Measurements from ENCODE around the gene CTXND1. TPM values are rescaled to one million over a fixed set of nuclear protein-coding genes. Genes with fewer than 3 reads are reported as not detected.

CTXND1 gene
- total RNA-seq, 4 donors from 2014 or later, result 0.14 to 0.64 TPM; not detected in 2

DNA sequence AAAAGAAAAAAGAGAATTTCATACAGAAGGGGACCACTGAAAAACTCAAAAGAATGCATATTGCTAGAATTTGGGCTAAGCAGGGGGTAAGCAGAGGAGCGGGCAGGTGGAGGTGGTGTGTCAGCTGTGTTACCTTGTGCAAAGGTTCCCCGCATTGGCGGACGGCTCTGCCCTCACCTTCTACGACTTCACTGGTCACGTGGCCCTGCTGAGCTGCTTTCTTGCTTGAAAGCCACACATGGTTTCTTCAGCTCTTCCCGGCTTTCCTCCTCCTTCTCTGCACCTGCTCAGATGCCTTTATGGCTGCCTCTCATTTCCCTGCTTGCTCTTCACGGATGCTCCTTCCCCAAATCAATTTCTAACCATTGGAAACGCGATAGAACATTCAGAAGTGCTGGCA lies 68.7 kb downstream of the CTXND1 start:
- no peaks in the 10 kb centered on the region for H3K9me3 ChIP-seq
- H3K27me3 ChIP-seq, result no peaks in the 10 kb centered on the region
- in situ Hi-C loops (cut with MboI; ENCODE audit: low pct_ligation_motif_present in 1 of 4, low pct_unique_long_range_greater_than_20kb in 1 of 4, low sequenced_read_pairs in 3 of 4) (no loop called here), intact Hi-C loops (cut with DNase I; ENCODE audit: low total_unique reads) (no loop called here)
- DNase-seq, result no peak
- no peaks in the 10 kb centered on the region for H3K4me1 ChIP-seq
- TF ChIP-seq POLR2A (IDR thresholded peaks at IDR 0.05) (no peak), EP300 (IDR thresholded peaks at IDR 0.05; ENCODE audit: low read depth) (no peak), POLR2AphosphoS5 (IDR thresholded peaks at IDR 0.05) (no peak)
- TF ChIP-seq, protein P1, sequence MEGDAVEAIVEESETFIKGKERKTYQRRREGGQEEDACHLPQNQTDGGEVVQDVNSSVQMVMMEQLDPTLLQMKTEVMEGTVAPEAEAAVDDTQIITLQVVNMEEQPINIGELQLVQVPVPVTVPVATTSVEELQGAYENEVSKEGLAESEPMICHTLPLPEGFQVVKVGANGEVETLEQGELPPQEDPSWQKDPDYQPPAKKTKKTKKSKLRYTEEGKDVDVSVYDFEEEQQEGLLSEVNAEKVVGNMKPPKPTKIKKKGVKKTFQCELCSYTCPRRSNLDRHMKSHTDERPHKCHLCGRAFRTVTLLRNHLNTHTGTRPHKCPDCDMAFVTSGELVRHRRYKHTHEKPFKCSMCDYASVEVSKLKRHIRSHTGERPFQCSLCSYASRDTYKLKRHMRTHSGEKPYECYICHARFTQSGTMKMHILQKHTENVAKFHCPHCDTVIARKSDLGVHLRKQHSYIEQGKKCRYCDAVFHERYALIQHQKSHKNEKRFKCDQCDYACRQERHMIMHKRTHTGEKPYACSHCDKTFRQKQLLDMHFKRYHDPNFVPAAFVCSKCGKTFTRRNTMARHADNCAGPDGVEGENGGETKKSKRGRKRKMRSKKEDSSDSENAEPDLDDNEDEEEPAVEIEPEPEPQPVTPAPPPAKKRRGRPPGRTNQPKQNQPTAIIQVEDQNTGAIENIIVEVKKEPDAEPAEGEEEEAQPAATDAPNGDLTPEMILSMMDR (IDR thresholded peaks at IDR 0.05), result no peak
- H3K27ac ChIP-seq, result no peak overlapping the region
- H3K4me3 ChIP-seq, result no peak overlapping the region
- 88 to 90% methylated on average over 8 to 10 of the region's 10 CpGs for WGBS, 2 donors (ENCODE audit: low coverage in 1 of 2)
- H3K36me3 ChIP-seq, result no peaks in the 10 kb centered on the region

DNA sequence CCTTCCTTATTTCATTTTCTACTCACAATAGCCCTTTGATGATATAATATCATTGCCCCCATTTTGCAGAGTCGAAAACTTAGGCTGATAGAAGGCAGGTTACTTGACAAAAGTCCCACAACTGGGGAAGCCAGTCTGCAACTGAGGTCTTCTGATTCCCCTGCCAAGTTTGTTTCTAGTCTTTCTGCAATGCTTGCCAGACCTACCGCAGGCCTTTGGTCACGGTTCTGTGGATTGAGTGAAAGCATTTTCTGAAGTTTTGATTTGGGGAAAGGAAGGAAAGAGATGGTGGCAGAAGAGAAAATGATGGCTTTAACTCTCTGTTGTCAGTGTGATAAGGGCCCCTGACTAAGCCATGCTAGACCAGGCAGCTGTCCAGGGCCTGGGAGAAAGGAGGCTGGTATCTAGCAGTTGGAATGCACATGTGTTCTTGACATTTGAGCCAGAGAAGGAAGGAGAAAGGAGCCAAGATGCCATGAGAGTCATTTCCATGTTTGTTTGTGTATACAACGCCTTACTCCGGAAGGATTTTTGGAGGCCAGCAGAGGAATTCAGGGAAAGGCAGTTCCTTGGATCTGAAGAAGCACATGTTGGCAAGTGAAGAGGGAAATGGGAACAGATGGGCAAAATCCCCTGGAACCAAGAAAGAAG lies 69.3 kb downstream of the CTXND1 start:
- DNase-seq, result no peak
- WGBS, 2 donors (ENCODE audit: low coverage in 1 of 2), result 73 to 75% methylated on average over 5 of the region's 5 CpGs
- in situ Hi-C loops (cut with MboI; ENCODE audit: low pct_ligation_motif_present in 1 of 4, low pct_unique_long_range_greater_than_20kb in 1 of 4, low sequenced_read_pairs in 3 of 4), result no loop called here
- Histone ChIP-seq H3K36me3 (no peaks in the 10 kb centered on the region), H3K4me3 (no peak overlapping the region), H3K27me3 (no peaks in the 10 kb centered on the region), H3K27ac (no peak overlapping the region), H3K4me1 (no peaks in the 10 kb centered on the region), H3K9me3 (no peaks in the 10 kb centered on the region)
- TF ChIP-seq POLR2AphosphoS5 (IDR thresholded peaks at IDR 0.05) (no peak), EP300 (IDR thresholded peaks at IDR 0.05; ENCODE audit: low read depth) (no peak), POLR2A (IDR thresholded peaks at IDR 0.05) (no peak)
- TF ChIP-seq, protein P1 (IDR thresholded peaks at IDR 0.05), result no peak
- intact Hi-C loops (cut with DNase I; ENCODE audit: low total_unique reads), result no loop called here

GRCh38 chr15:80180986-80181385 lies 71.0 kb downstream of the CTXND1 start:
- intact Hi-C loops (cut with DNase I; ENCODE audit: low total_unique reads), result no loop called here
- Histone ChIP-seq H3K4me3 (no peak overlapping the region), H3K27me3 (no peaks in the 10 kb centered on the region), H3K36me3 (no peaks in the 10 kb centered on the region), H3K27ac (no peak overlapping the region), H3K9me3 (no peaks in the 10 kb centered on the region), H3K4me1 (no peaks in the 10 kb centered on the region)
- DNase-seq, result no peak
- 94% methylated on average over 10 of the region's 10 CpGs; no CpG with 5 or more reads in 1 of the 2 donors for WGBS, 2 donors (ENCODE audit: low coverage in 1 of 2)
- TF ChIP-seq, protein P1 (IDR thresholded peaks at IDR 0.05), result no peak
- no peak for TF ChIP-seq POLR2AphosphoS5 (IDR thresholded peaks at IDR 0.05)
- in situ Hi-C loops (cut with MboI; ENCODE audit: low pct_ligation_motif_present in 1 of 4, low pct_unique_long_range_greater_than_20kb in 1 of 4, low sequenced_read_pairs in 3 of 4), result no loop called here

GRCh38 chr15:80180468-80180867 lies 71.5 kb downstream of the CTXND1 start:
- WGBS, 2 donors (ENCODE audit: low coverage in 1 of 2), result 84% methylated on average over 7 of the region's 7 CpGs; no CpG with 5 or more reads in 1 of the 2 donors
- H3K9me3 ChIP-seq, result no peaks in the 10 kb centered on the region
- TF ChIP-seq POLR2AphosphoS5 (IDR thresholded peaks at IDR 0.05), result no peak
- TF ChIP-seq, protein P1 (IDR thresholded peaks at IDR 0.05), result no peak
- no peak for TF ChIP-seq EP300 (IDR thresholded peaks at IDR 0.05; ENCODE audit: low read depth)
- no peak for TF ChIP-seq POLR2A (IDR thresholded peaks at IDR 0.05)
- H3K27ac ChIP-seq, result no peak overlapping the region
- DNase-seq, result no peak
- H3K27me3 ChIP-seq, result no peaks in the 10 kb centered on the region
- H3K4me3 ChIP-seq, result no peak overlapping the region
- no peaks in the 10 kb centered on the region for H3K4me1 ChIP-seq
- in situ Hi-C loops (cut with MboI; ENCODE audit: low pct_ligation_motif_present in 1 of 4, low pct_unique_long_range_greater_than_20kb in 1 of 4, low sequenced_read_pairs in 3 of 4), result no loop called here
- intact Hi-C loops (cut with DNase I; ENCODE audit: low total_unique reads), result no loop called here
- H3K36me3 ChIP-seq, result no peaks in the 10 kb centered on the region
